ENCODE data around the gene ELL3. TPM values are rescaled to one million over a fixed set of nuclear protein-coding genes. Genes with fewer than 3 reads are reported as not detected.
A peak's percentile ranks its signal among the peaks of the same experiment; 100 is the strongest.

The ELL3 gene
- total RNA-seq, 6 experiments from 2014 or later = 0.39 to 2.0 (median 1.7) TPM

DNA sequence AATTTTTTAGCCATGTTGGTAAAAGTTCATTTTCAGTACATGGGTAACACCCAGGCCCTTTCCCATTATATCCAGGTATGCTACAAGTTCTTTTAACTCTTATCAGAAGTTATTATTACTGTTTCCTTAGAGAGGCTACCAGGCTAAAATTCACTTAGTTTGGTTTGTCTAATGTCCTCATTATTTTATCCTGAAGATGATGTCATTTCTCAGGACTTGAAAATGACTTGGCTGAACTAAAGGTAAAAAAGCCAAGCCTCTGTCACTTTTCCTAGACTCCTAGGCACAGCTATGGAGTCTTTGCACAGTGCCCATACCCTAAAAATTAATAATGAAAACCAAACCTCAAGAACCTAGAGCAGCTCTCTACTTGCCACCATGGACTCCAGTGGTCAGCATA is 4.1 kb downstream of the ELL3 start:
- peaks cover 15 to 62% (median 43%) of the 10 kb centered on the region in 4 donors for H3K36me3 ChIP-seq
- no peak overlapping the region for H3K4me3 ChIP-seq
- no peak for DNase-seq
- ATAC-seq = no peak
- H3K4me1 ChIP-seq = peaks cover 0 to 4% (median 1%) of the 10 kb centered on the region in 4 donors
- no peak overlapping the region for H3K27ac ChIP-seq
- no peaks in the 10 kb centered on the region for H3K27me3 ChIP-seq
- intact Hi-C loops (cut with DNase I) = no loop called here
- TF ChIP-seq, protein P1, sequence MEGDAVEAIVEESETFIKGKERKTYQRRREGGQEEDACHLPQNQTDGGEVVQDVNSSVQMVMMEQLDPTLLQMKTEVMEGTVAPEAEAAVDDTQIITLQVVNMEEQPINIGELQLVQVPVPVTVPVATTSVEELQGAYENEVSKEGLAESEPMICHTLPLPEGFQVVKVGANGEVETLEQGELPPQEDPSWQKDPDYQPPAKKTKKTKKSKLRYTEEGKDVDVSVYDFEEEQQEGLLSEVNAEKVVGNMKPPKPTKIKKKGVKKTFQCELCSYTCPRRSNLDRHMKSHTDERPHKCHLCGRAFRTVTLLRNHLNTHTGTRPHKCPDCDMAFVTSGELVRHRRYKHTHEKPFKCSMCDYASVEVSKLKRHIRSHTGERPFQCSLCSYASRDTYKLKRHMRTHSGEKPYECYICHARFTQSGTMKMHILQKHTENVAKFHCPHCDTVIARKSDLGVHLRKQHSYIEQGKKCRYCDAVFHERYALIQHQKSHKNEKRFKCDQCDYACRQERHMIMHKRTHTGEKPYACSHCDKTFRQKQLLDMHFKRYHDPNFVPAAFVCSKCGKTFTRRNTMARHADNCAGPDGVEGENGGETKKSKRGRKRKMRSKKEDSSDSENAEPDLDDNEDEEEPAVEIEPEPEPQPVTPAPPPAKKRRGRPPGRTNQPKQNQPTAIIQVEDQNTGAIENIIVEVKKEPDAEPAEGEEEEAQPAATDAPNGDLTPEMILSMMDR (IDR thresholded peaks at IDR 0.05) = no peak
- no peak for TF ChIP-seq POLR2A (IDR thresholded peaks at IDR 0.05)
- H3K9me3 ChIP-seq = no peaks in the 10 kb centered on the region

DNA sequence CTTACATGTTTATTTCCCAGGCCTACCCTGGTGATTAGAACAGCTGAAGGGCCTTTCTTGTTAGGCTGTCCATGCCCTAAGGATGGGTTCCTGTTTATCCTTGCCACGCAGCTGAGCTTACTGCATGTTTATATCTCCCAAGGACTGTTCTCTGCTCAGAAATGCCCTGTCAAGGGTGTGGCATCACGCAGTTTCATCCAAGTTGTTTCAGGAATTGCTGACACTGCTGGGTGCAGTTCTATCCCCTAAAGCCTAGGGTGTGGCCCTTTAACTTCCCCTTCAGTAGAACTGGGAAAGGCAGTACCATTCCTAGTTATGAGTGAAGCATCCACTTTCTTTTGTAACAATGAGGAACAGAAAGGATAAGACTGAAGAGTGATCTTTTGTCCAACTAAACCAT is 5.0 kb downstream of the ELL3 start:
- H3K27me3 ChIP-seq = no peaks in the 10 kb centered on the region
- ATAC-seq (no peak), DNase-seq (no peak)
- H3K4me3 ChIP-seq = no peak overlapping the region
- intact Hi-C loops (cut with DNase I) = no loop called here
- no peaks in the 10 kb centered on the region for H3K9me3 ChIP-seq
- no peak for TF ChIP-seq POLR2A (IDR thresholded peaks at IDR 0.05)
- TF ChIP-seq, protein P1 (IDR thresholded peaks at IDR 0.05) = no peak
- no peak overlapping the region for H3K27ac ChIP-seq
- peaks cover 0 to 4% (median 0%) of the 10 kb centered on the region in 4 donors for H3K4me1 ChIP-seq
- H3K36me3 ChIP-seq = peaks cover 16 to 70% (median 47%) of the 10 kb centered on the region in 4 donors
- WGBS (ENCODE audit: insufficient coverage, low coverage, low lambda C conversion rate, missing lambda C conversion rate) = 69% methylated on average over 2 of the region's 2 CpGs

DNA sequence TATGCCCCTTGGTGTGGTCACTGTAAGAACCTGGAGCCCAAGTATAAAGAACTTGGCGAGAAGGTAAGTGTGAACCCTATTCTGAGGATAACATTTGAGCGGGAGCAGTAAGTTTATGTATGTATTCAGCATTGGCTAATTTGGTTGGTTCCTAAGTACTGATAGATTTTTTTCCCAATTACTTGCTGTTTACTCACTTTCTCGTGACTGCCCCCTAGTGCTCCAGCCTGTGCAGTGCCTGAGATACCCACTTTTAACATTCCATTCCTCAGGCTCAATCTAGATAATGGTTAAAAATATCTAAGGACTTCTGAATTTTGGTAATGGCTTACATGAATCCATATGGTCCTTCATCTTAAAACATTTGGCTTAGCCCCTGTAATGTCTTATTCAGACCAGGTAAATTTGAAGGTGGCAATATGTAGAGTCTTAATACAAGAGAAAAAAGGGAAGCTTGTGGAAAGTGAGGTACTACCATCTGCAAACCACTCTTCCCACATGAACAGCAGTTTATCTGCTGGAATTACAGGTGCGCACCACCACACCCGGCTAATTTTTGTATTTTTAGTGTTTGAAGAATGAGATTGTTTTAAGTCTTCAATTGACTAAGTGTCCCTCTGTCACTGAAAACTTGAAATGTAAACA is 7.1 kb downstream of the ELL3 start:
- DNase-seq = no peak
- no peaks in the 10 kb centered on the region for H3K4me1 ChIP-seq
- no peak overlapping the region for H3K27ac ChIP-seq
- 59% methylated on average over 5 of the region's 5 CpGs for WGBS (ENCODE audit: insufficient coverage, low coverage, low lambda C conversion rate, missing lambda C conversion rate)
- TF ChIP-seq, protein P1 (IDR thresholded peaks at IDR 0.05) = peak; percentile 58 to 77 (median 74)
- TF ChIP-seq POLR2A (IDR thresholded peaks at IDR 0.05) = no peak
- H3K9me3 ChIP-seq = no peaks in the 10 kb centered on the region
- H3K4me3 ChIP-seq = no peak overlapping the region
- intact Hi-C loops (cut with DNase I) = no loop called here
- ATAC-seq = peak; percentile 66 to 79 (median 73)
- H3K27me3 ChIP-seq = no peaks in the 10 kb centered on the region
- H3K36me3 ChIP-seq = peaks cover 26 to 91% (median 62%) of the 10 kb centered on the region in 4 donors

DNA sequence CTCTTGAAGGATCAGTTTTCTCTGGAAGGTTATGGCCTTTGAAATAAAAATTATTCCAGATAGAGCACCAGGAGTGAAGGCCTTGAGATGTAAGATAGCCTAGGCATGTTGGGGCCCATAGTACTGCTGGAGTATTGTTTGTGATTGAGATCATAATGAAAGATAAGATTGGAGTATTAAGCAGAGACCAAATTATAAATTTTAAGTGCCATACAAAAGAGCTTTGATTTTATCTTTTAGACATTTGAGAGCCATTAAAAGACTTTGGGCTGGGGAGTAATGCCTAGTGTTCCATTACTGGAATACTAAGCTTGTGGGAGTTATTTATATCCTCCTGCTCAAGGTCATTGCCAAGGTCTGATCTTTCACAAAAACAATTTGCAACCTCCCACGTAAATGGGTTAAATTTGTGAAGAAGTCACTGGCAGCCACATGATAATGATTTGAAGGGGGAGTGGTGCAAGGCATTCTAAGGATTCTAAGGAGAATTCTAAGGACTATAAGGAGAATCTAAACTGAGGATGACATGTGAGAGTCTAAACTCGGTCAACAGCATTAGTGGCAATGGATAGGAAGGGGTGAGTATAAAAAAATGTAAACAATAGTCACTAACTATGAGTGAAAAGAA is 12.8 kb downstream of the ELL3 start:
- Histone ChIP-seq H3K36me3 (peaks cover 15 to 100% (median 65%) of the 10 kb centered on the region in 4 donors), H3K9me3 (no peaks in the 10 kb centered on the region), H3K4me3 (no peak overlapping the region), H3K27me3 (no peaks in the 10 kb centered on the region), H3K27ac (no peak overlapping the region), H3K4me1 (no peaks in the 10 kb centered on the region)
- TF ChIP-seq POLR2A (IDR thresholded peaks at IDR 0.05) = no peak
- TF ChIP-seq, protein P1 (IDR thresholded peaks at IDR 0.05) = no peak
- DNase-seq = no peak
- 68% methylated on average over 2 of the region's 2 CpGs for WGBS (ENCODE audit: insufficient coverage, low coverage, low lambda C conversion rate, missing lambda C conversion rate)
- ATAC-seq = no peak
- intact Hi-C loops (cut with DNase I) = no loop called here

Measured in right lobe of liver (tissue), 6 donors.